ENCODE data around the gene GSN. TPM values are rescaled to one million over a fixed set of nuclear protein-coding genes. Genes with fewer than 3 reads are reported as not detected.

The GSN gene
- total RNA-seq: 335 and 504 TPM in 2 replicates

DNA sequence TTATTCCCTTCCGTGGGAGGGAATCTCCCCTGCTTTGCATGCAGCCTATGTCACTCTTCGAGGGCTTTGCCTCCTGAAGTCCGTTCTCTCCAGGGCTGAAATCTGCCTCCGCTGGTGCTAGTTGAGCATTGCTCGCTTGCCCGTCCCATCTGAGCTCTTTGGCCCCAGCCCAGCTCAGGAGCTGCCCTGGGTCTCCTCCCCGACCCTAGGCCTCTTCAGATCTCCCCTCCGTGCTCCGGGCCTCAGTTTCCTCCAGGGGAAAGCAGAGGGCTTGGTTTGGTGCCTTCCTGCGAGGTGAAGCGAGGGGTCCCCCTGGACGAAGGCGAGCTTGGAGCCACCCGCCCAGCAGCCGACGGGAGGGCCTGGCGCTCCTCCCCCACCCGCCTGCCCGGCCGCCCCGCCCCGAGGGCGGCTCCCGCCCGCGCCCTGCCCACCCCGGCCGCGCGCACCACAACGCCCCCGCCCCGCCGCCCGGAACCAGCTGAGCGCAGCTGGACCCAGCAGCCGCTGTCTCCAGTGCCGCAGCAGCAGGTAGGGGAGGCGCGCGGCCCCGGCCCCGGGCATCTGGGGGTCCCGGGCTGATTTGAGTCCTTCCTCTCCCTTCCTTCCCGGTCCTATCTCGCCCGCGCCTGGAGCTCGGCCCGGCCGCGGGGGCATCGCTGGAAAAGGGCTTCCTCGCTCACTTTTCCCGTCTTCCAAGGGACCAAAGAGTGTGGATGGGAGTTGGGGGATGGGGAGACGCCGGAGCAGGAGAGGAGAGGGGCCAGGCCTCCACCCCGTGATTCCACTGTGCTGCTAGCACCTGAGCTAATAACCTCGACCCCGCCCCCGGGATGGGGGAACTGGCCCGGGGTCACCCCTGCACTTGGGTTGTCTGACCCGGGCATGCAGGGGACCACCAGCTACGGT is at the start of gene GSN:
GSN (plus strand) TSS at position 474 of the 909 bp plus-strand sequence. CDS start 33,810 bp downstream, outside the sequence.

DNA sequence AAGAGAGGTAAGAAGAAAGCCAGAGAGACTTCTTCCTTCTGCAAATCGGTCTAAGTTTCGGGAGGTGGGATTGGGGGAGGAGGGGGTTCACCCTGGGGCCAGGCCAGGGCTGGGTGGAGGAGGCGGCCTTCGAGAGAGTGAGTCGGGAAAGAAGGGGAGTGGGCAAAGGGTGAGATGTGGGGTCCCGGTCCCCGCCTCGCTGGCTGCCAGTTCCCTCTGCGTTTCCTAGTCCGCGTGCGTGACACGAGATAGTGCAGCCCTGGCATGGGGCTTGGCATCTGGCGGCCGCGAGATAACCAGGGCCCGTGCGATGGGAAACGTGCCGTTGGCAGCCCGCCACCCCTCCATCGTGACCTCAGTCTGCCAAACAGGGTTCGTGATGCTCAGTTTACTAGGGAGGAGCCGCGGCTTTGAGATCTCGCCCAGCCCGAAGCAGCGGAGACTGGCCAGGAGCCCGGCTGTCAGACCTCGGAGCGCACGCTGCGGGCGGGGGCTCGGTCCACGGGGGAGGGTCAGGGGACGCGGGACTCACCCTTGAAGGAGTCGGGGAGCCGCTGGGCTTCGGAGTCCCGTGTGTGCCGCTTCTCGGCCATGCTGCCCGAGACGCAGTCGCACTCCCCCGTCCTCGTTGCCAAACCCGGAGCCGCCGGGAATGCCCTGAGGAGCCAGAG is 101.8 kb downstream of the GSN start, which contains the start of gene STOM:
STOM (minus strand) TSS at position 656 of the 671 bp plus-strand sequence; CDS start at position 593, 63 bp downstream.

Other genes starting within 250 kb of the GSN start
- gene C5, start 217.9 kb upstream of the GSN start, total RNA-seq: 1.4 and 5.6 TPM in 2 replicates
- 2.0 and 2.7 TPM in 2 replicates for gene CNTRL, start 193.2 kb upstream of the GSN start, total RNA-seq
- gene RAB14, start 66.3 kb upstream of the GSN start, total RNA-seq: 15.9 and 18.4 TPM in 2 replicates
- gene STOM, start 102.1 kb downstream of the GSN start, total RNA-seq: 73.4 and 129 TPM in 2 replicates
- 0.09 and 0.82 TPM in 2 replicates for gene GGTA1, start 231.7 kb downstream of the GSN start, total RNA-seq

Measured in pericardium fibroblast (primary cell).